NCI-H2107 (cell line): ENCODE results near the gene PKDREJ.
"Not testable (repeated sequence)": the region's sequence is repeated elsewhere in the genome, so short reads cannot be mapped to it uniquely, and the experiment has no call there.

Experiments used
- DNase-seq: peaks from one replicate; lab custom pipeline; 2025; lab: John Stamatoyannopoulos, UW

The PKDREJ gene, protein sequence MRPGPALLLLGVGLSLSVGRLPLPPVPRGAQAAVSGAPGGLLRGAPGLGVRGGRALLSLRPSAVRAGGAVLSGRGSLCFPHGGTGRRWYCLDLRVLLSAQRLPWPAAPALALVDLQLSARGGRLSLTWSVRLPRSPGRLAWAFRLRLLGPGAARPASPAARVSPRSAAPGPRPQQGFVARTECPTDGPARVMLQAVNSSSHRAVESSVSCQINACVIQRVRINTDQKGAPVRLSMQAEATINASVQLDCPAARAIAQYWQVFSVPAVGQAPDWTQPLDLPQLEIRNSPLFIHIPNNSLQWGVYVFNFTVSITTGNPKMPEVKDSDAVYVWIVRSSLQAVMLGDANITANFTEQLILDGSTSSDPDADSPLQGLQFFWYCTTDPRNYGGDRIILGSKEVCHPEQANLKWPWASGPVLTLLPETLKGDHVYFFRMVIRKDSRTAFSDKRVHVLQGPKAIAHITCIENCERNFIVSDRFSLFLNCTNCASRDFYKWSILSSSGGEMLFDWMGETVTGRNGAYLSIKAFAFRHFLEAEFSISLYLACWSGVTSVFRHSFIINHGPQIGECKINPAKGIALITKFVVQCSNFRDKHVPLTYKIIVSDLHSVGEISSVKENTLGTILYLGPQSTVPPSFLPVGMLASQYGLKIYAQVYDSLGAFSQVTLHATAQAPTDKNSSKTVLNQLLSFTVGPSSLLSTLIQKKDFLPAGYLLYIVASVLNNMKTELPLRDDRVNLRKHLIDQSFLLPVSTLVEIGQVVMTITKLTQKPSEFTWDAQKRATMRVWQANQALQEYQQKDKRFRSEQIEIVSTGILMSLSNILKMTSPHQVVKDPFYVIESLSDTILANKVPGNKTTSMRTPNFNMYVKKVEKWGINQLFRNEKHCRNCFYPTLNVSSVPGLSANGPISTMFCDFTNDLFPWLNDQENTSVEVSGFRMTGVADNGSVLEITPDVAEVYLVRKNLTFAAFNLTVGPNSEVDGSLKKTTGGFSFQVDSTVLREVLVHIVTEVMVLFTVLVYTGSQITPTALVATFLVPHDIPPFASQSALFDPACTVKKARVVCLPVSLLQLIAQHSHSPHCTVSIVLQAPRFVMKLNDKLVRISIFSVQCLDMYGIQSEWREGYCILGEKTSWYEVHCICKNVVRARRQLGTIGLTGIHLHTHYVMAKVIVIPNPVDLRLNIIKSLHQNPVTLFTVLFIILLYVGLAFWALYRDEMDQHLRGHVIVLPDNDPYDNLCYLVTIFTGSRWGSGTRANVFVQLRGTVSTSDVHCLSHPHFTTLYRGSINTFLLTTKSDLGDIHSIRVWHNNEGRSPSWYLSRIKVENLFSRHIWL (N-terminal part only)

DNA sequence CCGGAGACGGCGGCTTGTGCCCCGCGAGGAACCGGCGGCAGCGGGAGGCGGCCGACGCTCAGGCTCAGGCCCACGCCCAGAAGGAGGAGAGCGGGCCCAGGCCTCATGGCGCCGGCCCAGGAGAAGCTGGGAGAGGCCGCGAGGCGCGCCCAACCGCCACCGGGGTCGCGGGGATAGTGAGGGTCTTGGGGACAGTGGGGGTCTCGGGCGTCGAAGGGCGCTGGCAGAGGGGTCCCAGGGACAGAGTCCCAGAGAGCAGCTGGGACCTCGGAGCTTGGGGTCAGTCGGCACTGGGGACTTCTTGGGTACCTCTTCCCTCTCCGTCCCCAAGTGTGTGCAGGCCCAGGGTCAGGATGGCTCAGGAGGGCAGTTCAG lies at the start of gene PKDREJ:
TSS of gene PKDREJ (minus strand) at position 128 of the 375 bp plus-strand sequence. CDS start at position 107, 21 bp downstream.
- no peak for DNase-seq

DNA sequence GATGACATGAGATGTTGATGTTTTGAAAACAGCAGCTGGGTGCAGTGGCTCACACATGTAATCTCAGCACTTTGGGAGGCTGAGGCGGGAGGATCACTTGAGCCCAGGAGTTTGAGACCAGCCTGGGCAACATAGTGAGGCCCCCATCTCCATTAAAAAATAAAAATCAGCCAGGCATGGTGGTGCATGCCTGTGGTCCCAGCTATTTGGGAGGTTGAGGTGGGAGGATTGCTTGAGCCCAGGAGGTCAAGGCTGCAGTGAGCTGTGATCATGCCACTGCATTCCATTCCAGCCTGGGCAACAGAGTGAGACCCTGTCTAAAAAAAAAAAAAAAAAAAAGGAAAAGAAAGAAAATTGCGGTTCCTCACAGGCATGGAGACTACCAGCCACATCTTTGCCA lies 49.7 kb upstream of the PKDREJ start:
- not testable (repeated sequence) for DNase-seq

DNA sequence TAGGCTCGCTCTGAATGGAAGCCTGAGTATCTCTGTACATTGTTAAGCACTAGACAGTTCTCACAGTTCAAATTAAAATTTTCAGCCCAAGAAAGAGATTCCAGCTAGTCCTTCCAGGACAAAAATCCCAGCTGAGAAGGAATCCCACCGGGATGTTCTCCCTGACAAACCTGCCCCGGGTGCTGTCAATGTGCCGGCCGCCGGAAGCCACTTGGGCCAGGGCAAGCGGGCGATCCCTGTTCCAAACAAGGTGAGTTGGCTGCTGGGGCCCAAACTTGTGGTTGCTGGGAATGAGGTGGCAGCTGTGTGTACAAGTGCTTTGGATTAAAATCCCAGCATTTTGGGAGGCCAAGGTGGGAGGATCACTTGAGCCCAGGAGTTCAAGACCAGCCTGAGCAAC lies 48.9 kb upstream of the PKDREJ start:
- no peak for DNase-seq

DNA sequence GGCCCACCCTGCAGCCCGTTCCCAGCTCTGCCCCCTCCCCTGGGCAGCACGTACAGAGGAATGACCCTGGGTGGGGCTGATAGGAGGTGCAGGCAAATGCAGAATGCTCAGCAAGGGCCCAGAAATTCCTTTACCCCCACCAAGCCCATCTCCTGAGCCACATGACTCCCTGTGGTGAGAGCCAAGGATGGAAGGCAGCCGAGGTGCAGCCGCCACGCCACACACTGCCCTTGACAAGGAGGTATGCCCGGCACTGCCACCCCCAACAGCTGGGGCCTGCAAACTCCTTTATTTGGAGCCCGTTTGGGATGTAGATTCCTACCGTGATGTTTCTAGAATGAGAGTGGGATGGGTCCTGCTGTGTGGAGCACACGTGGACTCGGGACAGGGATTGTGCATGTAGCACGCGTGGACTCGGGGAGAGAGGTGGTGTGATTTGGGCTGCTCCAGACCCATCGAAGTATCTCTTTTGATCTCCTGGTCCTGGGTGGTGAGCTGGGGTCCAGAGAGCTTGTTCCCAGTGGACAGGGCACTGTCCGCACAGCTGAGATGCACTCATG lies 46.5 kb upstream of the PKDREJ start:
- DNase-seq = no peak

DNA sequence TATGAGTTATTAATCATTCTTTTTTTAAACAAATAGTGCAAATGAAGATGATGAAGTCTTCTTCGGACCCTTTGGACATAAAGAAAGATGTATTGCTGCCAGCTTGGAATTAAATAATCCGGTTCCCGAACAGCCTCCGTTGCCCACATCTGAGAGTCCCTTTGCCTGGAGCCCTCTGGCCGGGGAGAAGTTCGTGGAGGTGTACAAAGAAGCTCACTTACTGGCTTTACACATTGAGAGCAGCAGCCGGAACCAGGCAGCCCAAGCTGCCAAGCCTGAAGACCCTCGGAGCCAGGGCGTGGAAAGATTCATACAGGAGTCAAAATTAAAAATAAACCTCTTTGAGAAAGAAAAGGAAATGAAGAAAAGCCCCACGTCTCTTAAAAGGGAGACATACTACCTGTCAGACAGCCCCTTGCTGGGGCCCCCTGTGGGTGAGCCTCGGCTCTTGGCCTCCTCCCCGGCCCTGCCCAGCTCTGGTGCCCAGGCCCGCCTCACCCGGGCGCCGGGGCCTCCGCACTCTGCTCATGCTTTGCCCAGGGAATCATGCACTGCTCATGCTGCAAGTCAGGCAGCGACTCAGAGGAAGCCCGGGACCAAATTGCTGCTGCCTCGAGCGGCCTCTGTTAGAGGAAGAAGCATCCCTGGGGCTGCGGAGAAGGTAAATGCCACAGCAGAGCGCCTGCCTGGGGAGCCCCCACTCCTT lies 45.3 kb upstream of the PKDREJ start:
- DNase-seq = no peak

DNA sequence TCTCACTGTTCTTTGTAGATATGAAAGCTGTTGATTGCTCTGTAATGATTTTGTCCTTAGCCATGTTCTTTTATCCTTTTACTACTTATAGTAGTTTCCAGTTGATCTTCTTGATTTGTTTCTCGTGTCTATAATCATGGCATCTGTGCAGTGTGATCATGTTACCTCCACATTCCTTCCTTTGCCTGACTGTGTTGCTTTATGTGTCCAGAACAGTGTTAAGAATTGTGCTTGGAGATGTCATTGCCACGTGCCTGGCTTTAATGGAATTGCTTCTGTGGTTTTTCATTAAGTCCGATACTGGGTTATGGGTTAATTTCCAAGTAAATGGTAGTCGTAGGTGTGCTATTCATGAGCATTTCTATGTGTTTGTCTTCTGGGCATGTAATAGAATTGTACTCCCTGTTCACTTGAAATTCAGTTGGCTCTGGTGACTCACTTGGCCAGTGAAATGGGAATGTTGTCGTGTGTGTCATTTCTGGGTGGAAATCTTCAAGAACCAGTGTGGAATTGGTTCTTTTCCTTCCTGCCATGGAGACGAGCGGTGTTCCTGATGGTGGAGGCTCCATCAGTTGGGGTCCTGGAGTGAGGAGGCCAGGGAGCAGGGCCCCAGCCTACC lies 40.3 kb upstream of the PKDREJ start:
- DNase-seq = no peak

DNA sequence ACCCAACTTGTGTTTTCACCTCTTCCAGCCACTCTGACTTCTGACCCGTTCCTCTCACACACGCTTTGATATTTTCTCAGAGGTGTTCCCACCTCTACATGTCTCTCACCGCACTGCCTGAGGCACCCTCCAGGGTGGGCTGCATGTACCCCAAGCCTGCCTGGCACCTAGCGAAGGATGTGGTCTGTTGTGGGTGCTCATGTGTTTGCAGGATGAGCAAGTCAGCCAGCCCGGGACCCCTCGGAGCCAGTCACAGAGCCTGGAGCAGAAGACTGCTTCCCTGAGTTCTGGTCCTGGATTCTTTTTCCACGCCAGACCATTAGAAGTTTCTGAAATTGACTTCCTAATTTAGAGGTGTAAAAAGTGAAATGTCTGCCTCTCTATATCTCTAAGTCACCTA lies 37.3 kb upstream of the PKDREJ start:
- no peak for DNase-seq

DNA sequence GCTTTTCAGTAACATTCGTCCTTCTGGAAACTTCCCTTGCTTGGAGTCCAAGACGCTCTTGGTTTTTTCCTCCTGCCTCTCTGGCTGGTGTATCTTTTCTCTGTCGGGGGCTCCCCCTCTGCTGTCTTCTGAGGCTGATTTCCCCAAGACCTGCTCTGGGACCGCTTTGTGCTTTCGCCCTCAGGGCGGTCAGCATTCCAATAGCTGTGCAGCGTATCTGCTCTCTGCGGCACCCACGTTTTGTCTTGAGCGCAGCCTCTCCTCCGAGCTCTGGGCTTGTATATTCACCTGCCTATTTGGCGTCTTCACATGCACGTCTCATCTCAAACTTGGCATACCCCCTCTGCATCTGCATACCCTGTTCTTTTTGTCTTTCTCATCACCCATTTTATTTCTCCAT lies 36.0 kb upstream of the PKDREJ start:
- DNase-seq = no peak

DNA sequence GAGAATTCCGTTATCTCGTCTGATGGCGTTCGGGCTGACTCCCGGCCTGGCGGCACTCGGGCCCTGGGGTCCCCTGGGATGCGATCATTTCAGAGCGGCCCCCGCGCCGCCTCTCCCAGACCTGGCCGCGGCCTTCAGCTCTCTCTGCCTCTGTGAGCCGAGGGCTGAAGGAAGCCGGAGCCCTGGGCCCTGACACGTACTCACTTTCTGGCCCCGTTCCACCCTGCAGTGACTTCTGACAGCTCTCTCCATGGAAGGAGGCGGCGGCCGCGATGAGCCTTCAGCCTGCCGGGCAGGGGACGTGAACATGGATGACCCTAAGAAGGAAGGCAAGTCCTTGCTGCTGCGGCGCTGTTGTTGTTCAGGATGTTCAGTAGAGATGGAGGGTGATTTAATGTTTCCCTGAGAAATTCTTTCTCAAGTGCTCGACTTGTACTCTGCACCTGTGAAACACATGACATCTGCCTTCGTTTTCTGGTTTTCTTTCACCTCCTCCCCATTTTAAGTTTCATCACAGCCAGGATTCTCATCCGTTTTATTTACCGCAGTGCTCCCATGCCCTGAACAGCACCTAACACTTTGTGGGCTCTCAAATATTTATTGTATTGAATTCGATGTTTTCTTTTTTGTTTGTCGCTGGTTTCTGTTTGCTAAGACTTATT lies 34.1 kb upstream of the PKDREJ start:
- DNase-seq = no peak

DNA sequence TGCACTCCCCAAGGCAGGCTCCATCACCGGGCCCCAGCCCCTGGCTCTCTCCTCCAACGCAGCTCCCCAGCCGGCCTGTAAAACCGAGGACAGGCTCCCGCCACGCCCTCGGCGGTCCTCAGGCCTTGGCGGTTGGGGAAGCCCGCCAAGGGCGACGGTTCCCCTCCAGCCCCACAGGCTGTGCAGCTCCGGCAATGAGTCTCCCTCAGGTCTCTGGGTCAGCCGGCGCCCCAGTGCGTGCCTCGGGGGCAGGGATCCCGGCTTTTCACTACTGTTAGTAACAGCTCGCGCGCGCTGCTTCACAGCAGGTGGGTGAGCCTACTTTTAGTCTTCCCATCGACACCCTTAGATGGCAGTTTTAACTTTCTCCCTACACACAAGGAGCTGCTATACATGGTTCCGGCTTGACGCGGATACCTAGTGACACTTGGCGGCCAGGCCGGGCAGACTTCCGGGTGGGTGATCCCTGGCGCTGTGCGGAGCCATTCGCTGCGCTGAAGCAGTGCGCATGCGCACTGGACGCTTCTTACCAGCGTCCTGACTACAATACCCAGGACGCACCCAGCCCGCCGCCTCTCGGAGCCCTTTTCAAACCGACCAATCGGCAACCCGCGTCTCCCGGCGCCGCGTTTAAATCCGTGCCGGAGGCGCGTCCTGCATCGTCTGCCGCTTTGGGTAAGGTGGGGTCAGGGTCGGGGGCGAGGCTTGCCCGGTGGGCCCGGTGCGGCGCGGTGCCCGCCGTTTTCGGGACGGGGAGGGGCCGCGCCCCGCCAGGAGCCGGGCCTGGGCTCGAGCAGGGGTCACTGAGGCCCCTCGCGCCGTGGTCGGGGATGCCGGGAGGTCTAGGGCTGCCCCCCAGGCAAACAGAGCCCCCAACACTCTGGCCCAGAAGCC lies 33.4 kb upstream of the PKDREJ start, which contains the start of gene GTSE1:
TSS of gene GTSE1 (plus strand) at position 614 of the 894 bp plus-strand sequence. CDS start 531 bp downstream, outside the sequence.
- peak; percentile 97 for DNase-seq

DNA sequence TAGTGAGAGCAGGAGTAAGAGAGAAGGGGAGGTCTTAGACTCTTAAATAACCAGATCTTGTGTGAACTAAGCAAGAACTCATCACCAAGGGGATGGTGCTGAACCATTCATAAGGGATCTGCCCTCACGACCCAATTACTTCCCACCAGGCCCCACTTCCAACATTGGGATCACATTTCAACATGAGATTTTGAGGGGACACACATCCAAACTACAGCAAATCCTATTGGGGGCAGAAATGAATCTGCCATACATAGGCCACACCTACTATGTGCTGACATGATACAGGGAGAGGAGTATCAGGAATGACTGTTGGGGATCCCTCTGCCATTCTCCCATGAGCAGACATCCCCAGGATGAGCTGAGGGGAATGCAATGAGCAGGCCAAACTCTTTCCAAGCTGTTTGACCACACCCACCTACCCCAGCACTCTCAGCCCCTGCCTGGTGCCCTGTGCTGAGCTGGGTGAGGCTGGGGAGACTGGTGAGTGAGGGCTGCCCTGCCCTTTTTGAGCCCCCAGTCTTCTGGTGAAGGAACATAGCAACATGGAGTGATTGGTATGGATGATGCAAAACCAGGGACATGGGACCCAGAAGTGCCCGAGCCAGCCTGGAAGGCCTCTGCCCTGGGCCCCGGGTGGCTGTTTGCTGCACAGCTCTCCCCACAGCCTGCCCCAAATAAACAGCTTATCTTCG lies 32.3 kb upstream of the PKDREJ start:
- no peak for DNase-seq

DNA sequence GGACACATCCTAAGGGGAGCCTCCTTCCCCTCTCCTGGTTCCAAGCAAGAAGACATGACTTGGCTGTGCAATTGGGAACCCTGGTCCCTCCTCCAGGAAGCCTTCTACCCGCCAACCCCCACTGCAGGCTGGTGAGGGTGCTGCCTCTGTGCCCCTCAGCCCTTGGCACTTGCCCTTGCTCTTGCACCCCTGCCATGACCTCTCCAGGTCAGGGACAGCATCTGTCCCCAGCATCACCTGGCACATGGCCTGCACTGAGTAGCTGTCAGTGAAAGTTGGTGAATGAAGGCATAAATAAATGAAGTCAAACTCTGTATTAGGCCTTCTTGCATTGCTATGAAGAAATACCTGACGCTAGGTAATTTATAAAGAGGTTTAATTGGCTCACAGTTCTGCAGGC lies 31.6 kb upstream of the PKDREJ start:
- DNase-seq = no peak

DNA sequence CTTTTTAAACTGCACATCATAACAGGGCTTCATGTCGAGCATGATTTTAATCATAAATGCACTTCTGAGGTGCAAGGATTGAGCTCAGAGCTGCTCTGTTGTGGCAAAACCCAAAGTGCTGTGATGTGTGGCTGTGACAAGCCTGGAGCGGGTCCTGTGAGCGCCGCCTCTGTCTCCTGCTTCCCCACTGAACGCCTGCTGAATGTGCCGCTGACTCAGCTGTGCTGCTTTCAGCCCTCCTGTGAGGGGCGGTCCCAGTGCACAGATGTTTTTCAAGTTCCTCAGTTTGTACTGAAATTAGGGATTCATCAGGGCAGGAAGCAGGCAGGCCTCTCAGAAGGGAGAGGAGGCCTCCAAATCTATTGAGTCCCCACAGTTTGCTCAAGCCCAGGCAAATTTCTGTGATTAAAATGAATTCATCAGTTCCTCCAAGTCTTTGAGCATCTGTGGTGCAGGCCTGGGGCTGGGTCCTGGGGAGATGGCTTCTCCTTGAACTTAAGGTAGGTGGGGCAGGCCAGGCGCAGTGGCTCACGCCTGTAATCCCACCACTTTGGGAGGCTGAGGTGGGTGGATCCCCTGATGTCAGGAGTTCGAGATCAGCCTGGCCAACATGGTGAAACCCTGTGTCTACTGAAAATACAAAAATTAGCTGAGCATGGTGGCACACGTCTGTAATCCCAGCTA lies 30.6 kb upstream of the PKDREJ start:
- DNase-seq = no peak

DNA sequence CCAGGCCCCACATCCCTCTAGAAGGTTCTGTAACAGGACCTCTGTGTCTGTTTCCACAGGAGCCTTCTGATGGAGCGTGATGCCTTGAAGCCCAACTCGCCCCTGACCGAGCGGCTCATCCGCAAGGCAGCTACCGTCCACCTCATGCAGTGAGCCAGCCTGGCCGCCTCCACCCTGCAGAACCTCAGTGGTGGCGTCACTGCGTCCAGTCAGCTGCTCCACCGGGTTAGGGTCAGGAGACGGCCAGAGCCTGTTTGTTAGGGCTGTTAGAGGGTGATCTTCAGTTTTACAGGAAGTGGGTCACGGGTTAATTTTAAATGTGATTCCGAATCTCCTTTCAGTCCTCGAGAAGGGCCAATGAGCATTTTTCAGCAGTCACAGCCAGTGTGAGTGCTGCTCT lies 29.6 kb upstream of the PKDREJ start:
- no peak for DNase-seq

DNA sequence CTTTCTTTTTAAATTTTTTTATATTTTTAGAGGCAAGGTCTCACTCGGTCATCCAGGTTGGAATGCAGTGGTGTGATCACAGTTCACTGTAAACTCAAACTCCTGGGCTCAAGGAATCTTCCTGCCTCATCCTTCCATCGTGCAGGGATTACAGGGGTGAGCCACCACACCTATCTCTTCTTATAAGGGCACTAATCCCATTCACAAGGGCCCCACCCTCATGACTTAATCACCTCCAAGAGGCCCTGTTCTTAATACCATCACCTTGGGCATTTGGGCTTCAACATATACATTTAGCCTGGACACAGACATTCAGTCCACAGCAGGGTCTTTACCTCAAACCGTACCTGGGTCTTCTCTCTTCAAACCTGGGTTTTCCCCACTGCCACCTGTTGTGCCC lies 29.0 kb upstream of the PKDREJ start:
- DNase-seq = no peak

DNA sequence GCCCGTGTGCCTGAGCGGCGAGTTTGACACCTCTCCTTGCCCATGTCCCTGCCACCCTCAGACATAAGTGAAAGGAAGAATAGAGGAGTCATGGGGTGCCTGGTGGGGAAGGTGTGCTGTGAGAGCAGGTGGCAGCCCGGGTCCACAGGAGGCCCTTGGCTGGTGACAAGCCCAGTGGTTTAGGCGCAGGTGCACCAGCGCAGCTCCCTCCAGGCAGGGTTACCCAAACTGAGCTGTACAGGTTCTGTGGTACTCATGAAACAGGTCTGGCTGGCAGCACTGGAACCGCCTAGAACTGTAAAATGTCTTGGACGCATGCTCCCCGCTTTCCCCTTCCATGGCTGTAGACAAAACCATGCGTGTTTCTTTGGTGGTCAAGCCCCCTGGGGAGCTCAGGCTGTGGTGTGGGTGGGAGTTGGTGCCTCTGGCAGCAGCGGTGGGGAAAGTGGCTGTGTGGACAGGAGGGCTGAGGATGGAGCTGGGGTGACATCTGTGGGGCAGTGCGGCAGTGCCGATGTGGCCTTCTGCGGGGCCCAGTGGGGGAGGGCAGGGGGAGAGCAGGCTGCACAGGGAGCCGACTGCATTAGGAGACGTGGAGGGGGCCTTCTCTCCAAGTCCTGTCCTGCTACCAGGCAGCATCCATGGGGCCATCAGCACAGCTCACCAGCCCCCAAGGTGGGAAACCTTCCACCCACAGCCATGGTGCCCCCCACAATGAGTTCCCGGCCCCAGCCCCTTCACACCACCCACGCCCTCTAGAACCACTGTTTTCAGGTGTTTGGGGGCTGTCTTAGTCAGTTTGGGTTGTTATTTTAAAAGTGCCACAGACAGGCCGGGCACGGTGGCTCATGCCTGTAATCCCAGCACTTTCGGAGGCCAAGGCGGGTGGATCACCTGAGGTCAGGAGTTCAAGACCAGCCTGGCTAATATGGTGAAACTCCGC lies 28.0 kb upstream of the PKDREJ start:
- no peak for DNase-seq
